ENCODE measurements around the gene TLE1. TPM values are rescaled to one million over a fixed set of nuclear protein-coding genes. Genes with fewer than 3 reads are reported as not detected.

The TLE1 gene
- total RNA-seq, 1 experiment from 2014 or later, result 79.3 TPM

- no peak overlapping the region for H4K5ac ChIP-seq (ENCODE audit: insufficient read length, low read depth, low read length)
- H2BK120ac ChIP-seq (ENCODE audit: low read depth, low read length, poor library complexity, severe bottlenecking), result no peak overlapping the region
- H3K79me2 ChIP-seq (ENCODE audit: insufficient read depth, low read length), result no peaks in the 10 kb centered on the region
- no peak overlapping the region for H2BK15ac ChIP-seq (ENCODE audit: low read depth, low read length)
- Mint-ChIP-seq H3K9me3 (no peaks in the 10 kb centered on the region; a peak in 1 of 5 replicates), H3K36me3 (ENCODE audit: insufficient read depth in 1 of 3, low read depth in 3 of 3) (peaks cover 53 to 79% (median 71%) of the 10 kb centered on the region in 3 experiments), H3K27ac (peak overlapping the region in 1 of 3 experiments; percentile 51; a peak in 2 of 7 replicates), H3K27me3 (ENCODE audit: low read depth) (no peaks in the 10 kb centered on the region), H3K4me1 (peaks cover 7 to 15% of the 10 kb centered on the region in 2 experiments), H3K4me3 (no peak overlapping the region)
- no peak overlapping the region for H3K23ac ChIP-seq (ENCODE audit: insufficient read length, low read depth, low read length)
- H3K27ac ChIP-seq (ENCODE audit: insufficient read length, low read depth, low read length), result no peak overlapping the region
- H2AFZ ChIP-seq (ENCODE audit: low read length), result no peak overlapping the region
- no peak overlapping the region for H2BK12ac ChIP-seq (ENCODE audit: insufficient read length, low read depth, low read length)
- H3K14ac ChIP-seq (ENCODE audit: insufficient read depth, low read length), result no peak overlapping the region
- no peak overlapping the region for H3K4ac ChIP-seq (ENCODE audit: low read depth, low read length)
- H2BK20ac ChIP-seq (ENCODE audit: low read depth, low read length, poor library complexity, severe bottlenecking), result no peak overlapping the region
- H3K4me1 ChIP-seq (ENCODE audit: insufficient read depth, low read length), result no peaks in the 10 kb centered on the region; the same call in 1 of the 2 replicates
- WGBS (ENCODE audit: extremely low coverage, insufficient read length, low lambda C conversion rate), result no CpG with 5 or more reads among the region's 8 CpGs
- no peak overlapping the region for H3K4me2 ChIP-seq (ENCODE audit: insufficient read depth, insufficient read length, low read length)
- H2BK5ac ChIP-seq (ENCODE audit: insufficient read length, low read length), result no peak overlapping the region
- no peaks in the 10 kb centered on the region for H3K23me2 ChIP-seq (ENCODE audit: insufficient read length, low read depth, low read length, poor library complexity, severe bottlenecking)
- no peak for TF ChIP-seq CTCF (conservative IDR thresholded peaks at IDR 0.05)
- DNase-seq, result no peak
- H4K8ac ChIP-seq (replicated peaks; ENCODE audit: insufficient read length, low read depth, low read length), result no peak overlapping the region
- H4K20me1 ChIP-seq (ENCODE audit: control insufficient read depth, insufficient read depth, insufficient read length), result no peaks in the 10 kb centered on the region
- no peaks in the 10 kb centered on the region for H3K79me1 ChIP-seq (ENCODE audit: insufficient read depth, low read depth, low read length, poor library complexity, severe bottlenecking)
- no peak overlapping the region for H2AK5ac ChIP-seq (ENCODE audit: insufficient read length, low read length)
- no peak overlapping the region for H3K9ac ChIP-seq (ENCODE audit: extremely low read depth, insufficient read length, low read length)
- H3K56ac ChIP-seq (ENCODE audit: insufficient read length, low read depth, low read length), result no peak overlapping the region
- no peaks in the 10 kb centered on the region for H3K9me3 ChIP-seq (ENCODE audit: control insufficient read depth, low read depth, low read length)
- no peak overlapping the region for H3K18ac ChIP-seq (ENCODE audit: insufficient read length, low read depth, low read length)
- H3T11ph ChIP-seq (ENCODE audit: low read length), result no peak overlapping the region
- no peak overlapping the region for H4K91ac ChIP-seq (ENCODE audit: insufficient read length, low read depth, low read length)
- H3K27me3 ChIP-seq (ENCODE audit: insufficient read depth, low read length), result no peaks in the 10 kb centered on the region
Measured at GRCh38 chr9:81584099-81584498, 105.2 kb downstream of the TLE1 start.
